ENCODE data around the gene KRT86.
"Not testable (repeated sequence)": the region's sequence is repeated elsewhere in the genome, so short reads cannot be mapped to it uniquely, and the experiment has no call there.

KRT86 gene

GRCh38 chr12:52251367-52252051, 22.9 kb upstream of the KRT86 start:
- TF ChIP-seq CTCF (conservative IDR thresholded peaks at IDR 0.05) (no peak), ZFX (IDR thresholded peaks at IDR 0.05) (no peak)
- H3K27ac ChIP-seq = no peak overlapping the region

GRCh38 chr12:52252175-52252615, 22.2 kb upstream of the KRT86 start:
- not testable (repeated sequence) for H3K27ac ChIP-seq

- no peak overlapping the region for H3K27ac ChIP-seq
- TF ChIP-seq CTCF (conservative IDR thresholded peaks at IDR 0.05) = no peak
- TF ChIP-seq ZFX (IDR thresholded peaks at IDR 0.05) = no peak
These were observed 21.6 kb upstream of the KRT86 start for GRCh38 chr12:52252728-52253343.

DNA sequence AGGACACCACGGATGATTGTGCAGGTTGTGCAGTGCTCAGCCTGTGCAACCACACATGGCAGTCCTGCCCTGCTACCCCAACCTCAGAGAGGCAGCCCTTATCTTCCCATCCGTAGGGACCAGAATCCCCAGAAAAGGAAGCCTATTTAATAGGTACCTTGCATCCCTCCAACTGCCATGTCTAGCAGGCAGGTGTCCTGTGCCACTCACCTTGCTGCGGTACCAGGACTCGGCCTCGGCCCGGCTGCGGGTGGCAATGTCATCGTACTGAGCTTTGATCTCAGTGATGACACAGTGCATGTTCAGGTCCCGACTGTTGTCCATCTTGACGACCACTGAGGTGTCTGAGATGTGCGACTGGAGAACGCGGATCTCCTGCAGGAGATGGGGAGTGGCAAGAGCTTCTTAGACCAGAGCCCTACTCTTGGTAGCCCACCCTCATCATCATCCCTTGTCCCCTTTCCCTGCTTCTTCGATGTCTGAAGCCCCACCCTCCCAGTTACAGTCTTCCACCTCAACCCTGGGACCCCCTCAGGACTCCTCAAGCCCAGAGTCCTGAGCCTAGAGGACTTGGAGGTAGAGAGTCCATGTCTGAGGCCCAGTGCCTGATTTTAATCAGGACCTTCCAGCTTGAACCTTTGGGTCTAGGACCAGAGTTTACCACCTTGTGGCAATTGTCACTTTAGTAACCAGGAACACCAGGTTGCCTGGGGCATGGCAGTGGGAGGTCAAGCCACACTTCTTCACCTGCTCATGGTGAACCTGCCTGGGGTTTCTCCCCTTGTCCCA, 20.9 kb upstream of the KRT86 start:
- TF ChIP-seq CTCF (conservative IDR thresholded peaks at IDR 0.05) = no peak
- no peak for TF ChIP-seq ZFX (IDR thresholded peaks at IDR 0.05)
- no peak overlapping the region for H3K27ac ChIP-seq

DNA sequence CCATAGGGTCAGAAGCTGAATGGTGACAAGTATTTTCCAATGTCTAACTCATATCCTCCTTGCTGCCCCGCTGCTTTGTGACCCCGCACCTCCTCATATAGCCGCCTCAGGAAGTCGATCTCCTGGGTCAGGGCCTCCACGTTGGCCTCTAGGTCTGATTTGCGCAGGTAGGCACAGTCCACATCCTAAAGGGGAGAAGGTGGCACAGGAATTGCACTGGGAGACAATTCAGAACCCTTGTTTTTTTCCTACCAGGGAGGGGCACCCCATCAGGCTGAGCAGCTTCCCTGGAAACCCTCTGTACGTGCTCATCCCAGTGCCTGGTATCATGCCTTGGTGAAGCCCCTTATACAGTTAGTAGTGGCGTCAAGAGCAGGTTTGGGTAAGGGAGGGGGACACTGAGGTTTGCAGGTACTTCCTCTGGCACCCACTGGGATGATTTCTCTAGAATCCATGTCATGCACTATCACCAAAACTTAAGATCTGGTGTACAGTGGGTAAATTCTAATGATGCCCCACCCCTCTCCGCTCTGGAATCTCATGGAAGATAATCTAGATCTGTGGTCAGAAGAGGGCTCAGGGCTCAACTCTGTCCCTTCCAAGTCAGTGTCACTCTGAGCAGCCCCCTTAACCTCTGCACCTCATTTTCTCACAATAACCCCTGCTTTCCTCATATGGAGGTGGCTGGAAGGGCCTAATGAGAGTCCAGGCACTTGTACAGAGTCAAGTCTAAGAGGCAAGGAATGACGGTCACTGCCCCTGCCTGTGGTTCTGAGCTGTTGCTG, 20.1 kb upstream of the KRT86 start:
- TF ChIP-seq CTCF (conservative IDR thresholded peaks at IDR 0.05) (no peak), ZFX (IDR thresholded peaks at IDR 0.05) (no peak)
- H3K27ac ChIP-seq = no peak overlapping the region

DNA sequence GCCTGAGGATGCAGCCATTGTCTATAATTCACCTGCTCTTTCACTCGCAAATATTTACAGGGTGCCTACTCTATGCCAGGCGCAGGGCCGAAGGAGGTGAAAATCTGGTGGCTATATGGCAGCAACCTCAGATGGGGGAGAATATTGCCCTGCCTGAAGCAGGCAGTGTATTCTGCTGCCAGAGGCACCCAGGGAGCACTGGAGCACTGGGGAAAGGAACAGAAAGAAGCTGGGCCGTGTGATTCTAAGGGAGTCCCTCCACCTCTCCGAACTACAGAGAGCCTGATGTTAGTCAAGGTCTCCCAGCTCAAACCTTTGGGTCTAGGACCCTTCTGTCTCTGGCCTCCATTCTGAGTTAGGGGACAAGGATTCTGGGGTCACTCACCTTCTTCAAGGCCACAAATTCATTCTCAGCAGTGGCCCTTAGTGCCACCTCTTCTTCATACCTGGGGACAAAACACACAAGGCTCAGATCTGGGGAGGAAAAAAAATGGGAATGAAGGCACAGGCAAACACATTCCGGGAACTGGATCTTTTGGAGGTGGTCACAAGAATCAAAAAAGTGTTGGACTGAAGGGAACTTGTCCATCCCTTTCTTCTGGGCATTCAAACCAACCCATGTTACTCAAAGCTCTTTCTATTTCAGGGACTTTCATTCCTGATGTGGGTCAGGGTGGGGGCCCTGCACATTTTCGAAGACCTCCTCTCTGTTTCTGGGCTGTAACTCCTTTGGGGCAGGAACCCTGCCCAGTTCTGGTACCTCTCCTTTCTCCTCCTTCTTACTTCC, 19.3 kb upstream of the KRT86 start:
- H3K27ac ChIP-seq = no peak overlapping the region
- TF ChIP-seq CTCF (conservative IDR thresholded peaks at IDR 0.05) = no peak
- no peak for TF ChIP-seq ZFX (IDR thresholded peaks at IDR 0.05)

Data from C4-2B (cell line).